ENCODE measurements around the gene PCSK6. TPM values are rescaled to one million over a fixed set of nuclear protein-coding genes. Genes with fewer than 3 reads are reported as not detected.
"Not testable (repeated sequence)": the region's sequence is repeated elsewhere in the genome, so short reads cannot be mapped to it uniquely, and the experiment has no call there.

PCSK6 gene
- polyA plus RNA-seq, 12 donors: 7.7 to 28.6 (median 10.9) TPM; not detected in 1

DNA sequence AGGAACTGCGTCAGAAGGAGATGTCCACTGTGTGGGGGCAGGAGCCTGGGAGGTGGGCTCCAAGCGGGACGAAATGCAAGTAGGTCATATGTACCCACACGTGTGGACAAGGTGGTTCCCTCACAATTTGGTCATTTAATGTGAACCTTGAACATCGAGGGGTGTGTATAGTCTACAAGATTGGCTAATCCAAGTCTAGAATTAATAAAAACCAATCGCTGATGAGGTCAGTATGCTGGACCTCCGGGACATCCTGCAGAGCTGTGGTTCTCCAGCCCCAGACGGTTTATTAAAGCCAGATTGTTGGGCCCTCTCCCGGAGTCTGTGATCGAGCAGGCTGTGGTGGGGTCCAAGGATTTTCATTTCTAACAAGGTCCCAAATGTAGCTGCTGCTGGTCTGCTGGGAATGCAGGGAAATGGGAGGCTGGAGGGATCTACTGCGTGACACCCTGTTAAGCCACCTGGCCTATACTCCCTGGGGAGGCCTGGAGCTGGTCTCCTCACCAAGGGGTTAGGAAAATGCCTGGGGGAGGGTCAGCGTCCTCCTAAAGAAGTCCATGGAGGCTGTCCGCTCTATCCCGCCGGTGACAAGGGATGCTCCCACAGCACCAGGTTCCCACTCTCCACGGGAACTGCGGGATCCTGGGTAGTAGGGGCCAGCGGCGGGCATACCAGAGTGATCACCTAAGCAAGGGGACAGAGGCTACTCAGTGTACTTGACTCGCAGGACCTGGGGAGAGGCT, 25.1 kb downstream of the PCSK6 start:
- DNase-seq: no peak

DNA sequence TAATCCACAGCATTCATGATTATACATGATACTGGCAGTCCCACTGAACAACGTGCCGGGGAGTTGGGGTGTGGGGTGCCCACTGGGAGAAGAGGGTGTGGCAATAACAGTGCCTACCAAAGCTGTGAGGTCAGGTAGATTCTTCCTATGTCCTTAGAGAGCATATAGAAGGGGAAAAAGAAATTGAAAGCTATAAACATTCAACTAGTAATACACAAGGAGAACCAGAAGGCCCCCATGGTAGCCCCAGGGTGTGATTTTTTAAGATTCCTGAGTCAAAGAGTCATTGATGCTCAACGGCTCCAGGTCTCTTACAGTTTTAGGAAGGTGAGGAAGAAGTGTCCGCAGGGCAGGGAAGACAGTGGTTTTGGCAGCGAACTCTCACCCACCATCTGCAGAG, 25.8 kb downstream of the PCSK6 start:
- not testable (repeated sequence) for DNase-seq

DNA sequence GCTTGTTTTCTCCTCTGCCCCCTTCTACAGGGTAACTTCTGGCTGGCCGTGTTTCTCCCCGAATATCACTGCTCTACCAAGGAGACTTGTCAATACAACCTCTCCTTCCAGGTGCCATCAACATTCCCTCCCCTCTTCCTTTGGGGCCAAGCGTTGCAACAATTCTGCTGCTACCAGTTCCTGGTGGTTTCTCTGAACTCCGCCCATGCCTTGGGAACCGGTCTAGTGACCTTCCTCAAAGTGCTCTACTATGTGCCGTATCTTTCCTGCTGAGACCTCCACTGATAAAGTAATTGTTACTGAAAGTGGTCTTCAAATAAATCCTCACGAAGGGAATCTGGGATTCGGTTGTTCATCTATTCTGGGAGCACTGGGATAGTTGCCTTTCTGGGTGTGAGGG, 26.2 kb downstream of the PCSK6 start:
- DNase-seq: no peak

DNA sequence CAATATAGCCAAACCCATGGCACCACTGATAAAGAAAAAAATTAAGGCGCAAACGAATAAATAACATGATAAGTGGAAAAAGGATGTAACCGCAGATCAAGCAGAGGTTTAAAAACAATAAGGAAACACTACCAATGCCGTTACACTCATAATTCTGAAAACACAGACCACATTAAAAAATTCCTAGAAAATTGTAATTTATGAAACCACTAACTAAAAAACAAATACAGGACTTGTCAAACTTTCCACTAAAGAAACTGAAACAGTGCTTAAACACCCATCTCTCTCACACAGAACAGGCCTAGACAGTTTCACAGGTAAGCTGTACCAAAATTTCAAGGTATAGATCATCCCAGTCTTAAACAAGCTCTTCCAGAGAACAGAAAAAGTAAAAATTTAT, 28.4 kb downstream of the PCSK6 start:
- no peak for DNase-seq

DNA sequence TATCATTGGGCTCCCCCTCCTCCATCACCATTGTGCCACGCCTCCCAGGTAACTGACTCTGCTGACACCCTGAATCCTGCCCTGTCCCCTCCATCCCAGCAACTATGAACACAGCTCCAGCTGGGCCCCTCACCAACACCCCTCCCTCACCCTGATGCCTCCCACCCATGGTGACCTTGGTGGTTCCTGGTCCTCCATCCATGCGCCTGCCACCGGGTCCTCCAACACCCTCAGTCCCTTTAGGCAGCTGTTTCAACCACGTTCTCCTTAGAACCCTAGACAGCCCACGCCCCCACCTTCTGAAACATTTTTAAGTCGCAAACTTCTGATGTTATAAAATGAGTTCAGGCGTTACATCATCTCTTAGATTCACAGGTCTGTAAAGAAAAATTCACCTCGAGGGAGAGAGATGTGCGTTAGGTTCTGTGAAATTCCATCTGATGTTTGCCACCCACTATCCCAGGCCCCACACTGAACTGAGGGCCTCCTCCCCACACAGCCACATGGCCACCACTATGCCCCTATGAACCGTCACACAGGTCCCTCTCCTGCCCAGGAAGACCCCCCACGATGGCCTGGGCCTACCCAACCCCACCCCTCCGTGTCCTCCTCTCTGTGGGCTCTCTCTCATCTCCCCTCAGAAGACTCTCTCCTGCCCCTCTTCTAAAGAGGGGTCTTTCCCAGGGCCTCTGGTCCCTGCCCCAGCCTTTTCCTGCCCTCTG, 29.8 kb downstream of the PCSK6 start:
- DNase-seq: no peak

DNA sequence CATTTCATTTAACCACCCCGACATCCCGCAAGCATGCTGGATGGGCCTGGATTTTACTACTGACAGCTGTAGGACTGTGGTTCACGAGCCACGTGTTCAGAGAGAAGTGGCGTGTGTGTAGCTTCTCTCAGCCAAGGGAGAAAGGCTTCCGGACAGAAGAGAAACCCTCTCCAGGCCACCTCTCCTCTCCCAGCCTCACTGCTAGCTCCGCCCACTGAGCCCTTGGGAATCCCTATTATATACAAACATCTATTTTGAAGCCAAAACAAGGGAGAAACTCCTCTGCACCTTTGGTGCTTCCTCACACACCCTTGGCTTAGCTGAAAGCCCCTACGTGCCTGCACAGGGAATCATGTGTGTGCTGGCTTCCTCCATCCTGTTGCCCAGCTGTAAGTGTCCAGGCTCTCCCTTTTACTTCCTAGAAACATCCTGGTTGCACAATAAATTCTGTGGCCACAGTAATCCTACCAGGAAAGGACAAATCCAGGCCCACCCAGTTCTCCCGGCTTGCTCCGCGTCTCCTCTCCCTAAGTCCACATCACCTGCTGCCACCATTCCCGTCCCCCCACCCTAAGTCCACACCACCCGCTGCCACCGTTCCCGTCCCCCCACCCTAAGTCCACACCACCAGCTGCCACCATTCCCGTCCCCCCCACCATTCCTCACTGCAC, 30.5 kb downstream of the PCSK6 start:
- DNase-seq: no peak

DNA sequence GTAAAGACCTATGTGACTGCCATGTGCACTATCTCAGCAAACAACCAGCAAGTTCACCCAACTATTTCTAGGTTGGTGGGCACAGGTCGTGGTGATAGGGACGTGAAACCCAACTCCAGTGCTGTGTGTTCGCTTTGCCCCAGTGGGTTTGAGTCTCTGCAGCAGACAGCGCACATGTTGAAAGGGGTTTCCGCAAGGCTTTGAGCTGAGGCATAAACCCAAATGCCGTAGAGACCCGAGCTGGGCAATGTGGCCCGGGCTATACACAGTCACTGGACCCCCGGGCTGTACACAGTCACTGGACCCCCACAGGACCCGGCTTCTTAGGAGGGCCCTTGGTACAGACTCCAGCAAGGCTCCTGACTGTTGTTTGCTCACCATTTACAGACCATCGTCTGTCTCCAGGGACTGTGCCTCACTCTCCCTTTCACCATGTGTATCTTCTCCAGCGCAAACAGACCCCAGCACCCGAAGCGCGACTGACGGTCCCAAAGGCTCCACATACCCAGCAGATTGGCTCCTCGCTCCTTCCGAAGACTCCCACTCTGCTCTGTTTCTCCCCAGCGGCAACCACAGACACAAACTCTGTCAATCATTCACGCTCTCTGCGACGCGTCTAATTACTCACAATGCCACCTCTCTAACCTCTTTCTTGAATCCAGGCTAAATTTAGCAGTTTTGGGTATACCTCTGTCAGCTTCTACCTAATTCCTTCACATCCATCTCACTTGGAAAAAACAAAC, 31.2 kb downstream of the PCSK6 start:
- DNase-seq: no peak

DNA sequence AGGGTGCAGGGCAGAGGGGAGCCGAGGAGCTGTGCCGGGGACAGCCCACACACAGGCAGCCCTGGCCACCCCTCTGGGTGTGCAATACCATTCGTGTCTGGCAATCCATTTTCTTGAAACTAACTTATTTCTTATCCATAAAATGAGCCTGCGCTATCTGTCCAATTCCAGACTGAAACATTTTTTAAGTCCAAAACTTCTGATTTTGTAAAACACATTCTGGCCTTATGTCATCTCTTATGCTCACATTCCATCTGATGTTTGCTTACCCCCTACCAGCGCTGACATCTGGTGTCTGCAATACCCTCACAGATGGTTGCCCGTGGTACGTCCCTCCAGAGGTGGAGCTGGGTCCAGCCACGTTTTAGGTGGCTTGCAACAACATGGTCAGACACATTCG, 31.8 kb downstream of the PCSK6 start:
- DNase-seq: no peak

DNA sequence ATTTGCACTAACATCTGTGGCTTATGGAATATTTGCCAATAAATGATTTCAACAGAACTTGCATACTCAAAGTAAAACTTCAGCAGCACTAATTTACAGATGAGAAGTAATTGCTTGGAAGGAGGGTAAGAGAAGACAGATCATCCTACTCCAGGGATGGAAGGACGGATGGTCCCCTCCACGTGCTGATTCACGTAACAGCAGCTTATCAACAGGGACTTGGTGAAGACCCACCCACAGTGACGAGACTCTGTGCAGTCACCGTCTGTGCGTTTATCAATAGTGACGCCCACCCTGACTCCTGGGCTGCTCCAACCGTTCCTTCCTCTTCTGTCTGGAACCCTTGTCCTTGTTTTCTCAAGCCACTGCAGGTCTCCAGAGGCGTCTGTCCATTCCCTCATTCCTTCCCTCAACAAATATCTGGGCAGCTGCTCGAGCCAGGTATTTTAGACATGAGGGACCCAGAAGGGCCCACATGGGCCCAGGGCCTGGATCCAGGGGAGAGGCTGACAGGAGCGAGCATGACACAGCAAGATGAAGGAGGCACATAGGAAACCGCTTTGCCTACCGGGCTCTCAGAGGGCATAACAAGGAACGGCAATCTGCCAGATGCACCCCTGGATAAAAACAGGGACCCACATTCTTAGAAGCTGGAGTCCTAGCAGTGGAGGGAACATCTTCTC, 33.3 kb downstream of the PCSK6 start:
- no peak for DNase-seq

DNA sequence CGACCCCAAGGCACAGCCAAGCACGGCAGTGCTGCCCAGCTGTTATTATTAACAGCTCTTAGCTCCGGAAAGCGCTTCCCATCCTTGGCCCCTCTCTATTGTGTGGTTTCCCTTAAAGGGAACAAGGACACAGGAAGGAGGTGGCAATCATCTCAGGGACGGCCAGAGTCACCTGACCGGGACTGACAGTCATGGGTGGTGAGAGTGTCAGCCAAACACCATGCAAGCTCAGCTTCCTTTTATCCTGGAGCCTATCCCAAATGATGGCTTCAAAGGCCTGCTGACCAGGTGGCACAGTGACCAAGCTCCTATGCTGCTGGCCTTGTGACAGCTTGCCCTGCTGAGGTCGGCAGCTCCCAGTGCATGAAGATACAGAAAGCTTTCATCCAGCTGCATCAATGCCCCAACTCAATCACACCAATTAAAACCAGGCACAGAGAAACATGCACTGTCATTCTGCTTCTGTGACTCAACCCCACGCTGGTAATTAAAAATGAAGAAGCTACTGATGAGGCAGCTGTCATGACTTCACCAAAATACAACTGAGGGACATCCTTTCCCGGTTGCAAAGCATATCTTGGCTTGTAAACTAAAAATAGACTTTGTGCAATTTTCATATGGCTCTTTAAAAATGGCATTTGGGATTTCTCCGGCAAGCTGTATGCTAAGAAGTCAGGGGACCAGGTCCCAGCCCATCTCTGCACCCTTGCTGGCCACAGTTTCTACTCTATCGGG, 34.0 kb downstream of the PCSK6 start:
- no peak for DNase-seq

DNA sequence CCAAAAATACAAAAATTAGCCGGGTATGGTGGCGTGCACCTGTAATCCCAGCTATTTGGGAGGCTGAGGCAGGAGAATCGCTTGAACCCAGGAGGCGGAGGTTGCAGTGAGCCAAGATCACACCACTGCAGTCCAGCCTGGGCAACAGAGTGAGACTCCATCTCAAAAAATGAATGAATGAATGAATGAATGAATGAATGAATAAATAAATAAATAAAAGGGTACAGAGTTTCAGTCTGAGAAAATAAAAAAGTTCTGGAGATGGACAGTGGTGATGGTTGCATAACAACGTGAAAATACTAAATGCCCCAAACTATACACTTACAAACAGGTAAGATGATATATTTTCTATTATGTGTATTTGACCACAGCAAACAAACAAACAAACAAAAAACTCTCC, 34.7 kb downstream of the PCSK6 start:
- DNase-seq: not testable (repeated sequence)

DNA sequence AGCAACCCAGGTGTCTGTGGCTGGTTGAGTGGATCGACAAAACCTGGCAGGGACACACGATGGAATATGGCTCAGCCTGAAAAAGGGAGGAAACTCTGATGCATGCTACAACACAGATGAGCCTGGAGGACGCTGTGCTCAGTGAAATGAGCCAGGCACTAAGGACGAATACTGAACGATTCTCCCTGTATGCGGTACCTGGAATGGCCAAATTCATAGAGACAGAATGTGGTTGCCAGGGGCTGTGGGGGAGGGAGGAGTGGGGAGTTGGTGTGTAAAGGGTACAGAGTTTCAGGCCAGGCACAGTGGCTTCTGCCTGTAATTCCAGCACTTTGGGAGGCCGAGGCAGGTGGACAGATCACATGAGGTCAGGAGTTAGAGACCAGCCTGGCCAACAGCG, 35.1 kb downstream of the PCSK6 start:
- no peak for DNase-seq

DNA sequence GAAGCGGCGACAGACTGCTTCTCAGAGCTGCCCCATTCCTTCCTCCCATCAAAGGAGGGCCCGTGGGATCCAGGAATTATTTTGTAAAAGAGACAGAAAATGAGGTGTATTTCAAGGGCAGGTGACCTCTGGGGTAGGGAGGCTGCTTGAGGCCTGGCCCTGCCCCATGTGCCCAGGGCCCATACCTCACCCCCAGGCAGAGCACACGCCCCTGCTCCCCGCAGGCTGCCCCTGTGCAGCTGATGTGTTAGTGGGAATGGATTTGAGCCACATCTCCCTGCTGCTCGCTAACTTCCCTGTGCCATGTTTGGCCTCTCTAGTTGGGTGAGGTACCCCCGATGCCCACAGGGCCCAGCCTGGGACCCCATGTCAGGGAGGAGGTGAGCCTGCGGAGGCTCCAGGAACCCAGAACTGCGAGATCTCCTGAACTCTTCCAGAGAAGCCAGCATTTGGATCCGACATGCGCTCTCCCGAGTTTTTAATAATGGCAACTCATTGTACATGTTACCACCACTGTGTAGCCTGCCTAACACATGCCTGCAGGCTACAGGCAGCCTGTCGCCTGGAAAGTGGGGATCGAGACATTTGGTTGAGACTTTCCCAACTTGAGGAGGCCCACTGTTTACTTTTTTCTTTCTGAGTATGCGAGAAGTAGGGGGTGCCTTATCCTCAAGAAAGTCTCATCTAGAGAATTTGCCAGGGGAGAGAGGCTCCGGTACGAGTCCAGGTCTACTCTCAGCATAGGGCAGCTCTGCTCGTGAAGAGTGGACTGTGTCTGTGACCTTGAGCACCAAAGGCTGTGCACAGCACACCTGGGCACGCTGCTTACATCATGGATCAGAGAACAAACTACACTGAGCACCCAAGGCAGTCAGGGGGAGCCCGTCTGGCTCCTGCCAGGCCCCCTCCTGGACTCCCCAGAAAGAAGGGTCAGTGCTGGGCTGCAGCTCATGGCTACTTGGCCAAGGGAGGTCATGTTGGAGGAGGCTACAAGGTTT, 36.1 kb downstream of the PCSK6 start:
- no peak for DNase-seq

DNA sequence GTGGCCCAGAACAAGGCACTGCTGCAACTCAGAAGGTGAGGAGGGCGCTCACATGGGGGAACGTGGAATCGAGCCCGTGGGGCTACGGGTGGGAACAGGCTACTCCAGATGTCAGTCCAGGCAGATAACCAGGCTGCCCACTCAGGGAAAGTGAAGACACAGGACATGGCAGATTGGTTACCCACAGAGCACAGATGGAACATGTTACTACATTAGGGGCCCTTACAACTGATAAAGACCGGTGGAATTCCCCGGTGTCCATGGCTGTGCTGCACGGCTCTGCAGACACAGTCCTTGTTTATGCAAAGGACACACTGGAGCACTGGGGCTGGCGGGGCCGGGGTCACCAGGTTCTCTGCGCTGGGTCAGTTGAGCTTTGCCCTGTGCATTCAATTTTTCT, 36.9 kb downstream of the PCSK6 start:
- no peak for DNase-seq

DNA sequence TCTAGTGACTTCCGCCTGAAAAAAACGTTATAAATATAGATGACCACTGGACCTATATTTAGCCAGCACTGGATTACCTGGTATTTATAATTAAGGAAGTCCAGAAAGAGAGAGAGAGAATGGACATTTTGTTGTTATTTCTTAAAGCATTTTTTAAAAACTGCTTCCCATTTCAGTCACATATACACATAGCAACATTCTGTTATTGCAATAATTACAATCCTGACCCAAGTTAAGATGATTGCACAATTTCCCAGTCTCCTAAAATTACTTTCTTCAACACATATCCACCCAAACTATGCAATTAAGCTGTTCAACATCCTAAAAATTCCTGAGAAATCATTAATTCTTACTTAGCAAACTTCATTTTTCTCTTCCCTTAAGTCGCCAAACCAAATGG, 37.7 kb downstream of the PCSK6 start:
- no peak for DNase-seq

DNA sequence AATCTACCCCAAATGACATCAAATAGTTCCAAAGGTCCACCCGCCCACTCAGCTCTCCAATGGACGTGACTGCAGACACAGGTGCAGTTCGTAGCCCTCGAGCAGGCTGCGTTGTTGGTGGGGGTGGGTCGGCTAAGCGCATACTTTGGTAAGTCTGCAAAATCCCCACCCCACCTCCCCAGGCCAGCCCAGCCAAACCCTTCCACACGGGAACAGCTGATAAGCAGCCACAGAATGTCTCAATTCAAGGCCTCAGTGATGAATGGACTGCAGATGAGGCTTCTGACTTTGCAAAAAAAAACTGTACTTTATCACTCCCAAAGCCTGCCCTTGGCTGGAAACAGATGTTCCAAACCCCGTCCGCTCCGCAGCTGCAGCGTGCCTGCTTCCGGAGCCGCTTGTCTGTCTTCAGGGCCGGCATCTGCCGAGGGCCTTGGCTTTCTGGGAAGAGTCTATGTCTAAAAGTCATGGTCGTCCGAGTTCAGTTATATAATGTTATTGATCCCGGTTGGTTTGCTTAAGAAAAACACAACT, 38.2 kb downstream of the PCSK6 start:
- peak; percentile 73 for DNase-seq

DNA sequence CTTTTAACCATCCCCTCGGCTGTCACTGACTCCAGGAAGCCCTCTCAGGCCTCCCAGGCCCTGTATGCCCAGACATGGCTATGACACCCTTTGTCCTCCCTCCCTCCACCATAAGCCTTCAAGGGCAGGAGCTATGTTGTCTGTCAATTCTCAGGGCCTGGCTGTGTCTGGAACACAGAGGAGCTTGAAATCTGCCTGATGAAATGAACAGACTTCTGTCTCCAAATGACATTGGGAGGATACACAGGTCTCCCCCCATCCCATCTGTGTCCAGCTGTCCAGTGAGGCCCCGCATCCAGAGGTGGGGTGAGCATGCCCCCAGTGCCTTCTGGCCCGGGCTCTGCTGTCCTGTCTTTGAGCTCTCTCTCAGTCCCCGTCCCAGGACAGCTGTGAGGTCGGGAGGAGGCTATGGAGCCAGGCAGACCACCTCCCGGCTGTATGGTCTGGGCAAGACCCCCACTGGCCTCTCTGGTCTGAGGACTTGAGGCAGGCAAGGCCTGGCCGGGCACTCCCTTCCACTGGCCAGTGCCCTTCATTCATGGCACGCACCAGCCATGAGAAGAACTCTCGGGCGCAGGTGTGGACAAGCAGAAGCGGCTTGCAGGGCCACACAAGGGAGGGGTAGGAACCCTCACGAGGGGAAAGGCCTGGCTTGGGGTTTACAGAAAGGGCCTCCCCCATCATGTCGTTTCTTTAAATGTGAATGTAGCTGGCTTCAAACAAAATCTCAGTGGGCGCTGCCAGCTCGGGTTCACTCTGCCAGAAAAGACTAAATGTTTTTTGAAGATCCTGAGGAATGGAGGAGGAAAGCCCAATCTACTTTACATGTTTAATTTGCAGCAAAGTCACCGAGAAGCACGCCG, 38.9 kb downstream of the PCSK6 start:
- no peak for DNase-seq

Data from muscle of arm (tissue), 12 donors.